SJCRH30 (cell line): Measurements from ENCODE around the gene GPHN. TPM values are rescaled to one million over a fixed set of nuclear protein-coding genes. Genes with fewer than 3 reads are reported as not detected.

Experiments used
- DNase-seq, 2 experiments: peaks; one replicate each; pipeline ENCODE4 v3.0.0-alpha.2; 2015 to 2020
- H3K27ac ChIP-seq: fragments of 250-450 bp; sonication (Bioruptor Pico); 2 replicates; pipeline ENCODE4 v1.5.1; 2020; ENCODE audit warnings: mild to moderate bottlenecking, moderate library complexity
- H3K27me3 ChIP-seq: fragments of 250-450 bp; sonication (Bioruptor Pico); 2 replicates; pipeline ENCODE4 v1.5.1; 2020; ENCODE audit warnings: mild to moderate bottlenecking, moderate library complexity
- H3K36me3 ChIP-seq: fragments of 250-450 bp; sonication (Bioruptor Pico); 2 replicates; pipeline ENCODE4 v1.5.1; 2020; ENCODE audit warnings: mild to moderate bottlenecking, moderate library complexity
- H3K4me1 ChIP-seq: fragments of 250-450 bp; sonication (Bioruptor Pico); 2 replicates; pipeline ENCODE4 v1.5.1; 2020; ENCODE audit warnings: mild to moderate bottlenecking, moderate library complexity
- H3K4me3 ChIP-seq: fragments of 250-450 bp; sonication (Bioruptor Pico); 2 replicates; pipeline ENCODE4 v1.5.1; 2020; ENCODE audit warnings: mild to moderate bottlenecking, moderate library complexity
- H3K9me3 ChIP-seq: fragments of 250-450 bp; sonication (Bioruptor Pico); replicated peaks from 2 replicates; pipeline ENCODE4 v1.5.1; 2020; ENCODE audit warnings: mild to moderate bottlenecking, moderate library complexity
- total RNA-seq: library from RNA; depleted of rRNA; stranded (reverse); fragments of >200 nt; shearing (Covaris generic); gene quantifications from 2 replicates; pipeline ENCODE4 v1.2.3, GENCODE V29; 2014

GPHN gene
- total RNA-seq, 1 experiment from 2014 or later = 29.6 TPM

GRCh38 chr14:66600416-66600815, 92.5 kb downstream of the GPHN start:
- no peaks in the 10 kb centered on the region for H3K4me1 ChIP-seq
- no peak overlapping the region for H3K27ac ChIP-seq
- no peaks in the 10 kb centered on the region for H3K27me3 ChIP-seq
- no peaks in the 10 kb centered on the region for H3K9me3 ChIP-seq
- no peak for DNase-seq
- H3K36me3 ChIP-seq = no peaks in the 10 kb centered on the region
- H3K4me3 ChIP-seq = no peak overlapping the region

GRCh38 chr14:66601932-66602578, 94.1 kb downstream of the GPHN start:
- no peaks in the 10 kb centered on the region for H3K9me3 ChIP-seq
- no peaks in the 10 kb centered on the region for H3K36me3 ChIP-seq
- no peaks in the 10 kb centered on the region for H3K27me3 ChIP-seq
- H3K27ac ChIP-seq = no peak overlapping the region
- no peak for DNase-seq
- no peak overlapping the region for H3K4me3 ChIP-seq
- H3K4me1 ChIP-seq = no peaks in the 10 kb centered on the region

DNA sequence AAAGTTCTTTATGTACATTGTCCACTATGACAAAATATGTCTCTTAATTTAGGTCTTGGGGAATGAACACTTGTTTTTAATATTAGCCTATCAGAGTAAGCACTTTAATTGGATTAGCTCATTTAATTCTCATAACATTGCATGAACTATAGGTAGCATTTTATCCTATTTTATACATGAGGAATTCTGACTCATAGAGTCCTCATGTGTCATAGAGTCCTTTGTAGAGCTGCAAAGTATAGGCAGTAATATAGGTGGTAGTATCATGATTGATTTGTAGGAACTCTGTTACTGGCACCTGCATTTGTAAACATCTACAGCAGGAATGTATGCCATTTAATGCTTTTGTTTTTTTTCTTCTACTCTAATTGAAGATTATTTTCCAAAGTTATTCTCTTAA, 96.0 kb downstream of the GPHN start:
- no peaks in the 10 kb centered on the region; the same call in 1 of the 2 replicates for H3K9me3 ChIP-seq
- no peak overlapping the region for H3K4me3 ChIP-seq
- no peak overlapping the region for H3K27ac ChIP-seq
- H3K27me3 ChIP-seq = no peaks in the 10 kb centered on the region
- H3K4me1 ChIP-seq = no peaks in the 10 kb centered on the region
- no peak for DNase-seq
- no peaks in the 10 kb centered on the region for H3K36me3 ChIP-seq

- Histone ChIP-seq H3K4me1 (no peaks in the 10 kb centered on the region), H3K9me3 (peaks cover 3% of the 10 kb centered on the region; the same call in 1 of the 2 replicates), H3K27ac (no peak overlapping the region), H3K4me3 (no peak overlapping the region), H3K27me3 (no peaks in the 10 kb centered on the region), H3K36me3 (no peaks in the 10 kb centered on the region)
- no peak for DNase-seq
Measured at GRCh38 chr14:66606826-66607225, 98.9 kb downstream of the GPHN start.

DNA sequence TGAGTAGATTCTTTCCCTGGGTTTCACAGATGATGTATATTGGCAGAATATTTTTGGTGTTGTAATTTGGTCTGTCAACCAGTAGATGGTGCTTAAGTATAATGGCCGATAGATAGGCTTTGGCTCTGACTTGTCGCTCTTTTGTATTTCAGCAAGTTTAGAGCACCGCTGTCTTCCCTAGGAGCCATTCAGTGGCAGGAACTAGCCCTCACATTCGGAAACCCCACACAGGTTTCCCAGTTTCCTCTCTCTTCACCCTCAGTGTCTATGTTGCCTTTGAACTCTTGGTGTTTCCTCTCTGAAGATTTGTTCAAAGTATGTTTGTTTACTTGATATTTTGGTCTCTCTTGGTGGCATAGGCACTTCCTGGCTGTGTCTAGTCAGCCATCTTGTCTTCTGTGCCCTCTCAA, 102.2 kb downstream of the GPHN start:
- Histone ChIP-seq H3K4me1 (no peaks in the 10 kb centered on the region), H3K9me3 (peaks cover 3% of the 10 kb centered on the region; the same call in 1 of the 2 replicates), H3K4me3 (no peak overlapping the region), H3K36me3 (no peaks in the 10 kb centered on the region), H3K27ac (no peak overlapping the region), H3K27me3 (no peaks in the 10 kb centered on the region)
- DNase-seq = peak in 1 of 2 experiments; percentile 30

DNA sequence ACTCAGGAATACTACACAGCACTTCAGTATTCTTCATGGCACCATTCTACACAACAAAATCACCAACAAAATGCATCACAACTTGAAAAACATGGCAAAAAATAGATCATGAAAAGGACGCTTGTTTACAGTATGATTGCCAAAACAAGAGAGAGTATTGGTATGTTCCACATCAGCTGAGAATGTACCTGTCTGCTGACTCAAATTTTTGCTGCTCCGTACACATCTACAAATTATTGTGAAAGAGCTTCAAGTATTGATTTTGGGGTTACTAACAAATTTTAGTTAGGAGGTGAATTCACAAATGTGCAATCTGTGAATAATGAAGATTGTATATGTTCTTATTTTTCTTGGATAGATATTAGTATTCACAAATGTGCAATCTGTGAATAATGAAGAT, 105.4 kb downstream of the GPHN start:
- Histone ChIP-seq H3K36me3 (no peaks in the 10 kb centered on the region), H3K27ac (no peak overlapping the region)

GRCh38 chr14:66619952-66620351, 112.0 kb downstream of the GPHN start:
- Histone ChIP-seq H3K27me3 (no peaks in the 10 kb centered on the region), H3K36me3 (no peaks in the 10 kb centered on the region), H3K4me3 (no peak overlapping the region), H3K4me1 (peaks cover 3% of the 10 kb centered on the region; the same call in 1 of the 2 replicates), H3K9me3 (peaks cover 3% of the 10 kb centered on the region; the same call in 1 of the 2 replicates), H3K27ac (no peak overlapping the region)
- DNase-seq = no peak

More for the DNA sequence above, 105.4 kb downstream of the GPHN start:
- Histone ChIP-seq H3K4me3 (no peak overlapping the region), H3K27me3 (no peaks in the 10 kb centered on the region), H3K4me1 (no peaks in the 10 kb centered on the region), H3K9me3 (peaks cover 3% of the 10 kb centered on the region; the same call in 1 of the 2 replicates)
- DNase-seq = no peak

DNA sequence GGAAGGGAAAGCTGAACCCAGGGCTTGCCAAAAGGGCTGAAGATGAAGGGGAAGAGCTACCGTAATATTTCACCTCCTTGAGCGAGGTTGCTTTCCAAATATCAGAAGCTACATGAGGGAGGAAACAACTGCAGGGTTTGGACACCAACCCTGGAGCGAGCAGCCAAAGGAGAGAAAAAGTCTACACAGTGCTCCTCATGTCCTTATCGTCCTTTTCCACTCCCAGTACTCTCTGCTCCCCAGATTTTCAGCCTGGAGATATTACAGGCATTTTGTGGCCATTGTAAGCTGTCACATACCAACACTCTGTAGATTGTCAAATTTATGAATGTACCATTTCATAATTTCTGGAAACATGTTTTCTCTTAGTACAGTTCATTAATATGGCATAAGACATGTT, 115.9 kb downstream of the GPHN start:
- H3K27ac ChIP-seq = no peak overlapping the region
- no peak overlapping the region for H3K4me3 ChIP-seq
- no peak for DNase-seq
- H3K4me1 ChIP-seq = peaks cover 3% of the 10 kb centered on the region; the same call in 1 of the 2 replicates
- H3K36me3 ChIP-seq = no peaks in the 10 kb centered on the region
- no peaks in the 10 kb centered on the region for H3K27me3 ChIP-seq
- H3K9me3 ChIP-seq = peaks cover 3% of the 10 kb centered on the region; the same call in 1 of the 2 replicates

DNA sequence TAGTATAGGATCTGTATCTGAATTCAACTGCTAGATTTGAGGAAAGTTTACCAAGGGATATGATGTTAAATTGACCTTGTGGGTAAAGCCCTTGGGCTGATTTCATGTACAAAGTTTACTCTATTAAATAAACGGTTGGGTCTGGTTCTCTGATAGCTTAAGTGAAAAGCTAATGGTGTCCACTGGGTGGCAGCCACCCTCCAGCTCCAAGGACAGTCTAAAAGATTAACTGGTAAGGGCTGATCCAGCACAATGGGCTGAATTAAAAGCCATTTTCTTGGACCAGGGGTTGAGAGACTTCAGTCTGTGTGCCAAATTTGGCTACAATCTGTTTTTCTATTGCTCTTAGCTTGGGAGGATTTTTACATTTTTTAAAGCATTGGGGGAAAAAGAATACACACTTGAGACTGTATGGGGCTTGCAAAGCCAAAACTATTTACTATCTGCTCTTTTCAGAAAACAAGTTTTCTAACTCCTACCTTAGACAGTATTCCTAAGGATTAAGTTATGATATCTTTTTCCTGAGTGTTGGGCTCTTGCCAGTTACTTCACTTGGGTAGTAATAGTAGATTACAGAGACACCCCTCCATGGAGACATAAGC, 116.5 kb downstream of the GPHN start:
- H3K4me1 ChIP-seq = peaks cover 3% of the 10 kb centered on the region; the same call in 1 of the 2 replicates
- H3K27me3 ChIP-seq = no peaks in the 10 kb centered on the region
- H3K9me3 ChIP-seq = peaks cover 3% of the 10 kb centered on the region; the same call in 1 of the 2 replicates
- H3K4me3 ChIP-seq = no peak overlapping the region
- H3K27ac ChIP-seq = 0 out of 2 replicates have a peak overlapping the region, but pooled peaks have one; percentile 3
- peak; percentile 67 to 83 for DNase-seq
- no peaks in the 10 kb centered on the region for H3K36me3 ChIP-seq

DNA sequence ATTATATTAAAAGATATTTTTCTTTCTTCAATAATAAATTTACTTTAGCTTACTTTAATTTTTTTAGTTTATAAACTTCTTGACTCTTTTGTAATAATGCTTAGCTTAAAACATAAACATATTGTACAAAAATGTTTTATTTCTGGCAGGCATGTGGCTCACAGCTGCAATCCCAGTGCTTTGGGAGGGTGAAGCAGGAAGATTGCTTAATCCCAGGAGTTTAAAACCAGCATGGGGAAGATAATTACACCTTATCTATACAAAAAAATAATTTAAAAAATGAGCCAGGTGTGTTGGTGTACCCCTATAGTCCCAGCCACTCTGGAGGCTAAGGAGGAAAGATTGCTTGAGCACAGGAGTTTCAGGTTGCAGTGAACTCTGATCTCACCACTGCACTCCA, 120.7 kb downstream of the GPHN start:
- no peak overlapping the region for H3K4me3 ChIP-seq
- H3K4me1 ChIP-seq = peaks cover 3% of the 10 kb centered on the region; the same call in 1 of the 2 replicates
- H3K9me3 ChIP-seq = no peaks in the 10 kb centered on the region
- H3K27ac ChIP-seq = no peak overlapping the region
- no peaks in the 10 kb centered on the region for H3K36me3 ChIP-seq
- no peaks in the 10 kb centered on the region for H3K27me3 ChIP-seq
- DNase-seq = no peak

- Histone ChIP-seq H3K4me3 (no peak overlapping the region), H3K9me3 (no peaks in the 10 kb centered on the region), H3K27me3 (no peaks in the 10 kb centered on the region), H3K27ac (no peak overlapping the region), H3K4me1 (peaks cover 8% of the 10 kb centered on the region; the same call in 1 of the 2 replicates), H3K36me3 (no peaks in the 10 kb centered on the region)
- no peak for DNase-seq
Measured at GRCh38 chr14:66629499-66629898, 121.6 kb downstream of the GPHN start.

DNA sequence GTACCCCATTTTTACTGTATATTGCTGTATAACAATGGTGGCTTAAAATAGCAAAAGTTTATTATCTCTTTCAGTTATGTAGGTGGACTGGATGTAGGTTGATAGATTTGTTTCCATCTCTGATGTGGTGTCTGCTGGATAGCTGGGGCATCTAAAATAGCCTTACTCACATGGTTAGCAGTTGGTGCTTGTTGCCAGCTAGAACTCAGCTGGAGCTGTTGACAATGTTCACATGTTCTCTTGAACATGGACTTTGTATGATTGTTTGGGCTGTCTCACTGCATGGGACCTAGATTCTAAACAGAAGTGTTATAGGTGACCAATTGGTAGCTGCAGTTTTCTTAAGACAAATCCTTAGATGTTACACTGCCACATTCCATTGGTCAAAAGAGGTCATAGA, 126.9 kb downstream of the GPHN start:
- Histone ChIP-seq H3K9me3 (no peaks in the 10 kb centered on the region), H3K4me1 (peaks cover 10% of the 10 kb centered on the region), H3K27me3 (no peaks in the 10 kb centered on the region), H3K27ac (no peak overlapping the region; the same call in 1 of the 2 replicates), H3K4me3 (no peak overlapping the region), H3K36me3 (no peaks in the 10 kb centered on the region)
- peak in 1 of 2 experiments; percentile 21 for DNase-seq

DNA sequence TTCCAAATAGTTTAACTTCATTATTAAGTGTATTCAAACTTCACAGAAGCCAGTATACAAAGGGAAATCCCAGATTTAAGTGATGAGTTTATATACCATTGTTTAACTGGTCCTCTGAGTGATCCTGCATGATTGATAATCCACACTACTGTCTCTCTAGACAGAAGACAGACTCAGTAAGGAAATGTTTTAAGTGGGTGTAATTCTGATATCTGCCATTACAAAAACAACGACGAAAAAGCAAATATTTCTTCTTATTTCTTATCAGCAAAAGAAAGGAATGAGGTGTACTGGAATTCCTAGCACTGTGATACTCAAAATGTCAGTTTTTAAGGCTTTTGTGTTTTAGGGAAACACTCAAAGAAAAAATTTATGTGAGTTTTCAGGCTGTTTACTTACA, 127.5 kb downstream of the GPHN start:
- Histone ChIP-seq H3K9me3 (no peaks in the 10 kb centered on the region), H3K36me3 (no peaks in the 10 kb centered on the region)

GRCh38 chr14:66636240-66636639, 128.3 kb downstream of the GPHN start:
- Histone ChIP-seq H3K4me3 (no peak overlapping the region), H3K27me3 (no peaks in the 10 kb centered on the region), H3K36me3 (no peaks in the 10 kb centered on the region), H3K27ac (no peak overlapping the region), H3K9me3 (no peaks in the 10 kb centered on the region), H3K4me1 (peaks cover 10% of the 10 kb centered on the region)
- DNase-seq = no peak

More for the DNA sequence above, 127.5 kb downstream of the GPHN start:
- no peak overlapping the region; the same call in 1 of the 2 replicates for H3K27ac ChIP-seq
- peaks cover 10% of the 10 kb centered on the region for H3K4me1 ChIP-seq
- H3K27me3 ChIP-seq = no peaks in the 10 kb centered on the region
- no peak overlapping the region for H3K4me3 ChIP-seq
- DNase-seq = no peak

DNA sequence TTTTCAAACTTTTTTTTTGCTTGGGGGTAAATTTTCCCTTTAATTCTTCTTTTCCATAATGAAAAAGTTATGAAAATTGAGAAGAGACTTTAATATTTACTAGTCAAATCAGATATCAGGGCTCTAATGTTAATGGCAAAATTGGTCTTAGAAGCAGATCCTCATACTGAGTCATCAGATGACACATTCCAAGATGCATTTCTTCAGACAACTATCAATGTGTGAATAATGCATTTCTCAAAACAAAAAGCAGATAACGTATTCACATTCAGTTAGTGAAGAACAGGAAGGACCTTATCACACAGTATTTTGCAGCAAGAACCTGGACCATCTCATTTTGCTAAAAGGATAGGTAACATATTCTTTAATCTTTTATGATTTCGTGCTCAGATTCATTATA, 130.7 kb downstream of the GPHN start:
- no peak overlapping the region for H3K4me3 ChIP-seq
- peaks cover 23% of the 10 kb centered on the region for H3K4me1 ChIP-seq
- DNase-seq = no peak
- H3K36me3 ChIP-seq = no peaks in the 10 kb centered on the region
- no peaks in the 10 kb centered on the region for H3K9me3 ChIP-seq
- H3K27ac ChIP-seq = no peak overlapping the region
- H3K27me3 ChIP-seq = no peaks in the 10 kb centered on the region
